ENCODE results near the gene RNF13.

RNF13 gene

GRCh38 chr3:149790698-149791097 lies 22.3 kb upstream of the RNF13 start:
- Histone ChIP-seq H4K20me1 (ENCODE audit: insufficient read depth, low read length) (no peaks in the 10 kb centered on the region), H3K9ac (ENCODE audit: low read length) (no peak overlapping the region), H3K27ac (ENCODE audit: low read length) (no peak overlapping the region), H3F3A (ENCODE audit: insufficient read depth, low read length) (no peaks in the 10 kb centered on the region), H3K9me2 (replicated peaks; ENCODE audit: insufficient read depth, low read length) (no peaks in the 10 kb centered on the region), H3K4me1 (ENCODE audit: low read length) (no peaks in the 10 kb centered on the region), H3K27me3 (replicated peaks; ENCODE audit: insufficient read depth, low read length) (no peaks in the 10 kb centered on the region), H3K36me3 (replicated peaks; ENCODE audit: insufficient read depth, low read length) (no peaks in the 10 kb centered on the region), H2AFZ (ENCODE audit: low read length) (no peak overlapping the region), H3K79me2 (ENCODE audit: low read length) (no peaks in the 10 kb centered on the region), H3K9me3 (replicated peaks; ENCODE audit: insufficient read depth, low read length) (no peaks in the 10 kb centered on the region), H3K4me3 (ENCODE audit: low read length) (no peak overlapping the region), H3K4me2 (ENCODE audit: low read depth, low read length) (no peak overlapping the region)
- TF ChIP-seq, protein P1, sequence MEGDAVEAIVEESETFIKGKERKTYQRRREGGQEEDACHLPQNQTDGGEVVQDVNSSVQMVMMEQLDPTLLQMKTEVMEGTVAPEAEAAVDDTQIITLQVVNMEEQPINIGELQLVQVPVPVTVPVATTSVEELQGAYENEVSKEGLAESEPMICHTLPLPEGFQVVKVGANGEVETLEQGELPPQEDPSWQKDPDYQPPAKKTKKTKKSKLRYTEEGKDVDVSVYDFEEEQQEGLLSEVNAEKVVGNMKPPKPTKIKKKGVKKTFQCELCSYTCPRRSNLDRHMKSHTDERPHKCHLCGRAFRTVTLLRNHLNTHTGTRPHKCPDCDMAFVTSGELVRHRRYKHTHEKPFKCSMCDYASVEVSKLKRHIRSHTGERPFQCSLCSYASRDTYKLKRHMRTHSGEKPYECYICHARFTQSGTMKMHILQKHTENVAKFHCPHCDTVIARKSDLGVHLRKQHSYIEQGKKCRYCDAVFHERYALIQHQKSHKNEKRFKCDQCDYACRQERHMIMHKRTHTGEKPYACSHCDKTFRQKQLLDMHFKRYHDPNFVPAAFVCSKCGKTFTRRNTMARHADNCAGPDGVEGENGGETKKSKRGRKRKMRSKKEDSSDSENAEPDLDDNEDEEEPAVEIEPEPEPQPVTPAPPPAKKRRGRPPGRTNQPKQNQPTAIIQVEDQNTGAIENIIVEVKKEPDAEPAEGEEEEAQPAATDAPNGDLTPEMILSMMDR (IDR thresholded peaks at IDR 0.05; ENCODE audit: low read length) = no peak
- no peak for DNase-seq

DNA sequence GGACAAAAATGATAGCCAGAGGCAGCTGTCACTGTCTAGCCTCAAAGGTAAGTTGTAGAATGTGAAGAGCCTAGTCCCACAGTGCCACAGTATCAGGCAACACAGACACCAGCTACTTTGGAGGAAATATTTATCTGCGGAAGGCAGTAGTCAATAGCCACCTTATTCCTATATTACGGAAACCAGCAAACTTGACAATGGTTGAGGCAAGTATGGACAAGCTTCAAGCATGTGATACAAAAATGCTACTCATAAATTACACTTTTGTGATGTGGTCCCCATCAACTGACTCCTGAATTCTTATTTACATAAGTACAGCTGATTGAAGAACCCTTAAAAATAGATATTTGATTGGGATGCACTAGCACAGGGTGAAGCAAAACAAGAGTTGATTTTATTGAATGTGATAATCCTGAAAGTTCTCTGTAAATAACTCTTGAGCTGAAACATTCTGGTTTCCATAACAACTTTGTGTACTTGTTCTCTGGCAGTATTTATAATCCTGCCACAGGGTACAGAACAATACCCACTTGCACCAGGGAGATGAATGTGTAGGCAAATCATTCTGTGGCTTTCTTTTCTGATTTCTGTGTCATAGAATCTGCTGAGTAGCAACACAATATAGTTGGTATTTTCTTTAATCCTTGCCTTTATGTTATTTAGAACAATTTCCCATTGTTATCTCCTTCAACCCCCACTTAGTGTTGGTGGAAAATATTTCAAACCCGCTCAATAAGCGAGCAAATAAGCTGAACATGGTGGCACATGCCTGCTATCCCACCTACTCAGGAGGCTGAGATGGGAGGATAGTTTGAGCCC lies 20.4 kb upstream of the RNF13 start, which contains the start of gene ANKUB1:
Gene ANKUB1, minus strand, starts transcription at position 103 of the 819 bp plus-strand sequence. CDS start 188 bp downstream, outside the sequence.
- no peak for DNase-seq
- Histone ChIP-seq H2AFZ (ENCODE audit: low read length) (no peak within 1 kb of the TSS), H3K36me3 (replicated peaks; ENCODE audit: insufficient read depth, low read length) (no peaks in the 10 kb centered on the region), H3K9me3 (replicated peaks; ENCODE audit: insufficient read depth, low read length) (no peaks in the 10 kb centered on the region), H3K4me3 (ENCODE audit: low read length) (no peak within 1 kb of the TSS), H3K4me2 (ENCODE audit: low read depth, low read length) (no peak within 1 kb of the TSS), H3K4me1 (ENCODE audit: low read length) (no peaks in the 10 kb centered on the region), H4K20me1 (ENCODE audit: insufficient read depth, low read length) (no peaks in the 10 kb centered on the region), H3K27ac (ENCODE audit: low read length) (no peak within 1 kb of the TSS), H3K27me3 (replicated peaks; ENCODE audit: insufficient read depth, low read length) (no peaks in the 10 kb centered on the region), H3K79me2 (ENCODE audit: low read length) (no peaks in the 10 kb centered on the region), H3F3A (ENCODE audit: insufficient read depth, low read length) (no peaks in the 10 kb centered on the region), H3K9me2 (replicated peaks; ENCODE audit: insufficient read depth, low read length) (no peaks in the 10 kb centered on the region), H3K9ac (ENCODE audit: low read length) (no peak within 1 kb of the TSS)
- TF ChIP-seq EZH2 (optimal IDR thresholded peaks at IDR 0.05; ENCODE audit: low read depth, low read length) = no peak
- TF ChIP-seq, protein P1 (IDR thresholded peaks at IDR 0.05; ENCODE audit: low read length) = no peak
- no peak for TF ChIP-seq EZH2phosphoT487 (IDR thresholded peaks at IDR 0.05; ENCODE audit: low read length)

DNA sequence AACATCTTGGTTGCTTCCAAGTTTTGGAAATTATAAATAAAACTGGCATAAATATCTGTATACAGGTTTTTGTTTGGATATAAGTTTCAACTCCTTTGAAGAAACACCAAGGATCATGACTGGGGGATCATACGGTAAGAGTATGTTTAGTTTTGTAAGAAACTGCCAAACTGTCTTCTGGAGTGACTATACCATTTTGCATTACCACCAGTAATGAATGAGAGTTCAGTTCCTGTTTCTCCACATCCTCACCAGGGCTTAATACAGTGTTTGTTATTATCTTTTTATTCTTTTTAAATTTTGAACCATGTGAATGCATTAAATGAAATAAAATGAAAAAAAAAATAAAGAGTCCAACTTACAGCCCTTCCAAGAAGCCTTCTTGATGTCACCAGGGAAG lies 17.0 kb upstream of the RNF13 start:
- TF ChIP-seq EZH2 (optimal IDR thresholded peaks at IDR 0.05; ENCODE audit: low read depth, low read length) (no peak), EZH2phosphoT487 (IDR thresholded peaks at IDR 0.05; ENCODE audit: low read length) (no peak)
- TF ChIP-seq, protein P1 (IDR thresholded peaks at IDR 0.05; ENCODE audit: low read length) = no peak

More for the DNA sequence above, 17.0 kb upstream of the RNF13 start:
- Histone ChIP-seq H2AFZ (ENCODE audit: low read length) (no peak overlapping the region), H3K36me3 (replicated peaks; ENCODE audit: insufficient read depth, low read length) (no peaks in the 10 kb centered on the region), H3K9ac (ENCODE audit: low read length) (no peak overlapping the region), H3K79me2 (ENCODE audit: low read length) (no peaks in the 10 kb centered on the region), H3K9me2 (replicated peaks; ENCODE audit: insufficient read depth, low read length) (no peaks in the 10 kb centered on the region), H4K20me1 (ENCODE audit: insufficient read depth, low read length) (no peaks in the 10 kb centered on the region), H3K4me1 (ENCODE audit: low read length) (no peaks in the 10 kb centered on the region), H3K27ac (ENCODE audit: low read length) (no peak overlapping the region), H3K27me3 (replicated peaks; ENCODE audit: insufficient read depth, low read length) (no peaks in the 10 kb centered on the region), H3K9me3 (replicated peaks; ENCODE audit: insufficient read depth, low read length) (no peaks in the 10 kb centered on the region), H3K4me3 (ENCODE audit: low read length) (no peak overlapping the region), H3K4me2 (ENCODE audit: low read depth, low read length) (no peak overlapping the region), H3F3A (ENCODE audit: insufficient read depth, low read length) (no peaks in the 10 kb centered on the region)
- no peak for DNase-seq

All from MM.1S (cell line).